SK-N-SH (cell line): ENCODE results near the gene TRPM3. TPM values are rescaled to one million over a fixed set of nuclear protein-coding genes. Genes with fewer than 3 reads are reported as not detected.

ENCODE experiments used
- CTCF ChIA-PET: fragments of 300-600, 350-600 bp; formaldehyde crosslinking; extraction: SDS; loops from one replicate; lab custom pipeline; 2021; lab: Yijun Ruan, JAX
- POLR2A ChIA-PET: fragments of 350-600 bp; sonication (Branson Sonifier 250); formaldehyde crosslinking; extraction: SDS; loops from one replicate; lab custom pipeline; 2020; ENCODE audit warnings: antibody characterized with exemption, inconsistent platforms; lab: Yijun Ruan, JAX
- DNase-seq: peaks from one replicate; pipeline ENCODE4 v3.0.0; 2012
- H2AFZ ChIP-seq: fragments of 200-600 bp; sonication (generic); 2 replicates; pipeline ENCODE4 v1.8.1; 2016; ENCODE audit warnings: antibody characterized with exemption, mild to moderate bottlenecking, low read depth
- H3F3A ChIP-seq: fragments of 200-600 bp; sonication (generic); replicated peaks from 2 replicates; pipeline ENCODE3; 2016; ENCODE audit warnings: antibody characterized with exemption, mild to moderate bottlenecking; ENCODE audit not compliant: insufficient read depth
- H3K27ac ChIP-seq, 2 experiments: fragments of 200-500 bp in 1 of 2; fragments of 200-600 bp in 1 of 2; sonication (Bioruptor generic) in 1 of 2; sonication (generic), shearing (Covaris generic) in 1 of 2; 2 replicates each; pipeline versions ENCODE4 v1.5.1 to v1.6.1; 2014 to 2016; ENCODE audit warnings: low read depth in 2 of 2, inconsistent platforms in 1 of 2, low read length in 1 of 2, mild to moderate bottlenecking in 1 of 2, mixed read lengths in 1 of 2
- H3K27me3 ChIP-seq: fragments of 200-600 bp; sonication (generic), shearing (Covaris generic); 2 replicates; pipeline ENCODE4 v1.6.1; 2016; ENCODE audit warnings: mixed run types; ENCODE audit not compliant: insufficient read depth
- H3K36me3 ChIP-seq, 2 experiments: fragments of 200-500 bp in 1 of 2; fragments of 200-600 bp in 1 of 2; sonication (Bioruptor generic) in 1 of 2; sonication (generic) in 1 of 2; replicated peaks in 1 of 2; 2 replicates each; pipeline versions ENCODE3 to v1.5.1; 2014 to 2016; ENCODE audit warnings: low read length in 1 of 2, mild to moderate bottlenecking in 1 of 2; ENCODE audit not compliant: insufficient read depth in 2 of 2, control insufficient read depth in 1 of 2
- H3K4me1 ChIP-seq, 2 experiments: fragments of 200-500 bp in 1 of 2; fragments of 200-600 bp in 1 of 2; sonication (Bioruptor generic) in 1 of 2; sonication (generic), shearing (Covaris generic) in 1 of 2; 2 replicates each; pipeline versions ENCODE4 v1.5.1 to v1.6.1; 2014 to 2016; ENCODE audit warnings: low read depth in 1 of 2, low read length in 1 of 2, mixed run types in 1 of 2; ENCODE audit not compliant: insufficient read depth in 2 of 2, control insufficient read depth in 1 of 2
- H3K4me2 ChIP-seq: fragments of 200-600 bp; sonication (generic), shearing (Covaris generic); 2 replicates; pipeline ENCODE4 v1.6.1; 2017; ENCODE audit warnings: mixed run types
- H3K4me3 ChIP-seq, 2 experiments: fragments of 200-500 bp in 1 of 2; fragments of 200-600 bp in 1 of 2; sonication (Bioruptor generic) in 1 of 2; sonication (generic), shearing (Covaris generic) in 1 of 2; 2 replicates each; pipeline versions ENCODE4 v1.5.1 to v1.8.1; 2014 to 2016; ENCODE audit warnings: low read depth in 2 of 2, inconsistent platforms in 1 of 2, low read length in 1 of 2, mild to moderate bottlenecking in 1 of 2, mixed read lengths in 1 of 2, moderate library complexity in 1 of 2
- H3K79me2 ChIP-seq: fragments of 200-600 bp; sonication (generic); 2 replicates; pipeline ENCODE4 v1.8.1; 2017; ENCODE audit warnings: mild to moderate bottlenecking; ENCODE audit not compliant: insufficient read depth
- H3K9ac ChIP-seq: fragments of 200-600 bp; sonication (generic); 2 replicates; pipeline ENCODE4 v1.6.1; 2017; ENCODE audit warnings: mixed run types
- H3K9me2 ChIP-seq: fragments of 200-600 bp; sonication (generic); 2 replicates; pipeline ENCODE4 v1.6.1; 2017; ENCODE audit warnings: mixed run types
- H3K9me3 ChIP-seq: fragments of 200-600 bp; sonication (generic); 2 replicates; pipeline ENCODE4 v1.6.1; 2017; ENCODE audit warnings: mixed run types, mild to moderate bottlenecking, moderate library complexity
- H4K20me1 ChIP-seq: fragments of 200-600 bp; sonication (generic); 2 replicates; pipeline ENCODE4 v1.6.1; 2017; ENCODE audit warnings: mild to moderate bottlenecking, mixed run types; ENCODE audit not compliant: insufficient read depth
- CTCF ChIP-seq: fragments of 200-600 bp; sonication (generic); IDR thresholded peaks from 2 replicates; pipeline ENCODE4 v1.6.1; 2017; ENCODE audit warnings: antibody characterized with exemption, mild to moderate bottlenecking, moderate library complexity
- EP300 ChIP-seq, 2 experiments: IDR thresholded peaks; 2 replicates each; pipeline versions ENCODE4 v1.4.0 to v1.6.1; 2012; ENCODE audit warnings: borderline replicate concordance in 1 of 2, low read depth in 1 of 2, low read length in 1 of 2
- EZH2phosphoT487 ChIP-seq: fragments of 200-600 bp; sonication (generic); IDR thresholded peaks from 2 replicates; pipeline ENCODE4 v1.6.1; 2017; ENCODE audit warnings: low read depth, mixed run types, mild to moderate bottlenecking, antibody characterized with exemption, moderate library complexity, borderline replicate concordance
- FOSL2 ChIP-seq: IDR thresholded peaks from 2 replicates; pipeline ENCODE4 v1.4.0; 2012; ENCODE audit warnings: low read depth, mild to moderate bottlenecking, moderate library complexity, borderline replicate concordance
- FOXJ3 ChIP-seq: sonication (generic); formaldehyde crosslinking; IDR thresholded peaks from 2 replicates; pipeline ENCODE4 v1.5.1; 2020; ENCODE audit warnings: mild to moderate bottlenecking, missing genetic modification reagents
- FOXM1 ChIP-seq: IDR thresholded peaks from 2 replicates; pipeline ENCODE4 v1.4.0; 2012; ENCODE audit warnings: low read depth, mild to moderate bottlenecking
- GABPA ChIP-seq: IDR thresholded peaks from 2 replicates; pipeline ENCODE4 v1.4.0; 2012; ENCODE audit warnings: low read depth, mild to moderate bottlenecking
- GATA2 ChIP-seq: sonication (generic); formaldehyde crosslinking; IDR thresholded peaks from 2 replicates; pipeline ENCODE4 v1.5.0; 2020; ENCODE audit warnings: mild to moderate bottlenecking, missing genetic modification reagents
- JUND ChIP-seq: IDR thresholded peaks from 2 replicates; pipeline ENCODE4 v1.4.0; 2012
- MXI1 ChIP-seq: IDR thresholded peaks from 2 replicates; pipeline ENCODE4 v1.6.1; 2012; ENCODE audit warnings: mild to moderate bottlenecking, low read depth, low read length, improper control_type of control experiment
- NFIC ChIP-seq: IDR thresholded peaks from 2 replicates; pipeline ENCODE4 v1.4.0; 2012; ENCODE audit warnings: borderline replicate concordance
- POLR2AphosphoS5 ChIP-seq: IDR thresholded peaks from 2 replicates; pipeline ENCODE4 v1.6.1; 2012; ENCODE audit warnings: low read depth, low read length
- RAD21 ChIP-seq: IDR thresholded peaks from 2 replicates; pipeline ENCODE4 v1.6.1; 2012; ENCODE audit warnings: mild to moderate bottlenecking, low read length
- REST ChIP-seq: IDR thresholded peaks from 2 replicates; pipeline ENCODE4 v1.6.1; 2012; ENCODE audit warnings: mild to moderate bottlenecking, low read depth, low read length, moderate library complexity
- YY1 ChIP-seq: IDR thresholded peaks from 2 replicates; pipeline ENCODE4 v1.4.0; 2012; ENCODE audit warnings: low read depth, mild to moderate bottlenecking
- WGBS: methylation state at CpG from one replicate; pipeline ENCODE4 v1.1.6; 2017; ENCODE audit warnings: low lambda C conversion rate; 5-methylcytosine and 5-hydroxymethylcytosine counted together
- polyA plus RNA-seq, 3 experiments: library from polyadenylated mRNA; depleted of rRNA; stranded (reverse); fragments of >200 nt; gene quantifications; 2 replicates each; pipeline ENCODE4 v1.2.3, GENCODE V29; 2012
- TF ChIP-seq, protein P1 (sequence below): IDR thresholded peaks from 2 replicates; pipeline ENCODE4 v1.4.0; 2012; ENCODE audit warnings: low read depth, borderline replicate concordance
- TF ChIP-seq, protein P2 (sequence below): IDR thresholded peaks from 2 replicates; pipeline ENCODE4; 2012

Gene TRPM3
- polyA plus RNA-seq, 1 of the 3 experiments (the other 2 are of a cell fraction), result not detected

GRCh38 chr9:70835323-70835722 lies 286.1 kb downstream of the TRPM3 start:
- CTCF ChIA-PET, result no interaction called here
- Histone ChIP-seq H4K20me1 (no peaks in the 10 kb centered on the region), H3K27ac (no peak overlapping the region), H3K4me2 (no peak overlapping the region), H3K27me3 (peaks cover 7% of the 10 kb centered on the region; the same call in 1 of the 2 replicates), H3K36me3 (no peaks in the 10 kb centered on the region), H2AFZ (no peak overlapping the region), H3K9ac (no peak overlapping the region), H3K79me2 (no peaks in the 10 kb centered on the region), H3K4me1 (no peaks in the 10 kb centered on the region), H3K4me3 (no peak overlapping the region), H3K9me3 (no peaks in the 10 kb centered on the region; the same call in 1 of the 2 replicates), H3F3A (no peaks in the 10 kb centered on the region), H3K9me2 (no peaks in the 10 kb centered on the region)
- DNase-seq, result no peak
- 7% methylated on average over 4 of the region's 4 CpGs for WGBS
- TF ChIP-seq FOXM1 (no peak), FOXJ3 (CRISPR knock-in tag) (no peak), GATA2 (CRISPR knock-in tag) (no peak), GABPA (no peak)
- TF ChIP-seq, protein P1, sequence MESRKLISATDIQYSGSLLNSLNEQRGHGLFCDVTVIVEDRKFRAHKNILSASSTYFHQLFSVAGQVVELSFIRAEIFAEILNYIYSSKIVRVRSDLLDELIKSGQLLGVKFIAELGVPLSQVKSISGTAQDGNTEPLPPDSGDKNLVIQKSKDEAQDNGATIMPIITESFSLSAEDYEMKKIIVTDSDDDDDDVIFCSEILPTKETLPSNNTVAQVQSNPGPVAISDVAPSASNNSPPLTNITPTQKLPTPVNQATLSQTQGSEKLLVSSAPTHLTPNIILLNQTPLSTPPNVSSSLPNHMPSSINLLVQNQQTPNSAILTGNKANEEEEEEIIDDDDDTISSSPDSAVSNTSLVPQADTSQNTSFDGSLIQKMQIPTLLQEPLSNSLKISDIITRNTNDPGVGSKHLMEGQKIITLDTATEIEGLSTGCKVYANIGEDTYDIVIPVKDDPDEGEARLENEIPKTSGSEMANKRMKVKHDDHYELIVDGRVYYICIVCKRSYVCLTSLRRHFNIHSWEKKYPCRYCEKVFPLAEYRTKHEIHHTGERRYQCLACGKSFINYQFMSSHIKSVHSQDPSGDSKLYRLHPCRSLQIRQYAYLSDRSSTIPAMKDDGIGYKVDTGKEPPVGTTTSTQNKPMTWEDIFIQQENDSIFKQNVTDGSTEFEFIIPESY, result no peak
- POLR2A ChIA-PET, result no interaction called here

DNA sequence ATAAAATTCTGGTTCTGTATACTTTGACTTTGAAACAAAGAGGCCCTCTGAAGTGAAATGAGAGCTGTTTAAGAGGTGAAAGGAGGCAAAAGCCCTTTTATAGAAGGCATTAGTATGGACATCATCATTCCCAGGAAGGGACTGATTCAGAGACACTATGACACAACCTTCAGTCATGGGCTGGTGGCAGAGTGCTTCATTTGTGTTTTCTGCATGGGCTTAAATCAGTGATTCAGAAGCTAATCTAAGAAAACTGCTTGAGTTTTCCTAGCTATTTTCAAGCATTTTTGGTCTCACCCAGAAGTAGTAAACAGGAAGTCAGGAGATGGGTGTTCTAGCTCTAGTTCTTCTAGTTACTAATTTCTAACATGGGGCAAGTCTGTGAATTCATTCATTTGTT lies 288.9 kb downstream of the TRPM3 start:
- Histone ChIP-seq H3F3A (no peaks in the 10 kb centered on the region), H3K4me3 (no peak overlapping the region), H3K79me2 (no peaks in the 10 kb centered on the region), H3K4me2 (no peak overlapping the region), H3K9me2 (no peaks in the 10 kb centered on the region), H3K27me3 (peaks cover 7% of the 10 kb centered on the region; the same call in 1 of the 2 replicates), H3K36me3 (no peaks in the 10 kb centered on the region), H3K27ac (no peak overlapping the region), H3K9ac (no peak overlapping the region), H4K20me1 (no peaks in the 10 kb centered on the region), H3K4me1 (no peaks in the 10 kb centered on the region), H3K9me3 (no peaks in the 10 kb centered on the region; the same call in 1 of the 2 replicates), H2AFZ (no peak overlapping the region)
- CTCF ChIA-PET, result no interaction called here
- no peak for DNase-seq
- POLR2A ChIA-PET, result no interaction called here
- no peak for TF ChIP-seq NFIC
- no peak for TF ChIP-seq CTCF
- TF ChIP-seq EP300 (IDR thresholded peaks at IDR 0.05; ENCODE audit: borderline replicate concordance in 1 of 2, low read depth in 1 of 2, low read length in 1 of 2), result no peak
- TF ChIP-seq MXI1, result no peak
- TF ChIP-seq REST, result no peak
- no peak for TF ChIP-seq GATA2 (CRISPR knock-in tag)
- no peak for TF ChIP-seq JUND
- TF ChIP-seq FOXM1, result no peak
- TF ChIP-seq, protein P1, result no peak
- no peak for TF ChIP-seq RAD21
- no peak for TF ChIP-seq EZH2phosphoT487
- no peak for TF ChIP-seq FOSL2
- TF ChIP-seq YY1, result no peak
- TF ChIP-seq POLR2AphosphoS5, result no peak
- TF ChIP-seq, protein P2, sequence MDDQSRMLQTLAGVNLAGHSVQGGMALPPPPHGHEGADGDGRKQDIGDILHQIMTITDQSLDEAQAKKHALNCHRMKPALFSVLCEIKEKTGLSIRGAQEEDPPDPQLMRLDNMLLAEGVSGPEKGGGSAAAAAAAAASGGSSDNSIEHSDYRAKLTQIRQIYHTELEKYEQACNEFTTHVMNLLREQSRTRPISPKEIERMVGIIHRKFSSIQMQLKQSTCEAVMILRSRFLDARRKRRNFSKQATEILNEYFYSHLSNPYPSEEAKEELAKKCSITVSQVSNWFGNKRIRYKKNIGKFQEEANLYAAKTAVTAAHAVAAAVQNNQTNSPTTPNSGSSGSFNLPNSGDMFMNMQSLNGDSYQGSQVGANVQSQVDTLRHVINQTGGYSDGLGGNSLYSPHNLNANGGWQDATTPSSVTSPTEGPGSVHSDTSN, result no peak
